Measurements from ENCODE around the gene SLC39A11. TPM values are rescaled to one million over a fixed set of nuclear protein-coding genes. Genes with fewer than 3 reads are reported as not detected.

The SLC39A11 gene
- total RNA-seq, 2 donors from 2014 or later = 27.8 to 39.6 TPM

DNA sequence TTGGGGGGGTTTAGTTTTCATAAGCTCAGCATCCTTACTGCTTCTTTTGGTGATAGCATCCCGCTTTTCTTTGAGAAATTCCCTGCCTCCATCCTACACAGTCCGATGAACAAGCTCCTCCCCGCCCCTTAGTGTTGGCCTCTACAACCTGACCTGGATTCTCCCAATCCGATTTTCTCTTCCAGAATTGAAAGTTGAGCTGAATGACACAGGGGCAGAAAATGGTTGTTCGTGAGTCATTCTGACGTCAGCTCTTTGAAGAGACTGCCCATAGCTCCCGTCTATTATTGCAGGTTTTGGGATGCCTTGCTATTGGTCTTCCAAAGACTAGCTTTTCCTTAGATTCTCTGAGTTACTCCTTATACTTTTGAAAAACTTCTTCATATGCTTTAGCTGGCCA is 279.7 kb downstream of the SLC39A11 start:
- no peak for ATAC-seq
- 87 to 93% methylated on average over 7 of the region's 7 CpGs for WGBS, 2 donors
- no peaks in the 10 kb centered on the region for H3K9me3 ChIP-seq
- H3K4me1 ChIP-seq = no peaks in the 10 kb centered on the region
- intact Hi-C loops (cut with DNase I) = no loop called here
- H3K27ac ChIP-seq = no peak overlapping the region
- no peaks in the 10 kb centered on the region for H3K36me3 ChIP-seq (replicated peaks in 1 of 2; ENCODE audit: insufficient read depth in 1 of 2, low read depth in 2 of 2)
- no peak for DNase-seq
- H3K4me3 ChIP-seq = no peak overlapping the region
- H3K27me3 ChIP-seq = no peaks in the 10 kb centered on the region
- TF ChIP-seq POLR2A (IDR thresholded peaks at IDR 0.05) = no peak
- TF ChIP-seq CTCF (IDR thresholded peaks at IDR 0.05) = no peak

DNA sequence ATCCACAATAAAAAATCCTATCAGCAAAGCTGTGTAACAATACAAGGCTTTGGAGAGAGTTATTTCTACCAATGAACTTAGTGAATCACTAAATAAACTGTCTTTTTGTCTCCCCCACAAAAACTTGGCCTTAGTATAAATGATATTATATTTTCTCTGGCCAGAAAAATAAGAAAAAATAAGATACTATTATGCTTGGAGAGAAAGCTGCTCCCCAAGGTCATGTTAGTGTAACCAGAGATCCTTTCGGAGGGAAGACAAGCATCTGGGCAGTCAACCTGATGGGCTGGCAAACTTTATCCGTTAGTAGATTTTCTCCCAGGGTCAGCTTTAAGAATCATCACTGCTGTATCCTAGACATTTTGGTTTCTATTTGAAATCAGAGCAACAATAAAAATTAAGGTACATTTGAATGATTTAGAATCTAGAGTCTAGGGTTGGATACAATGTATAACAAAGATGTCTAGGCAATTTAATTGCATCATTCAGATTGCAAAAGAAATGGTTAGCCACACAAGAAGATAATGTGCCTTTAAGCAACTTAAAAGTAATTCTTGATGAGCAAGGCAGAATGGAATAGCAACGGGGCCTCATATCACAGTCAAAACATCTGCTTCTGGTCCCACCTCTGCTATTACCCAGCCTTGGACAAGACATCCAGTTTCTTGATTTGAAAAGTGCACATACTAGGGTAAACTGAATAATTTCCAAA is 280.4 kb downstream of the SLC39A11 start:
- DNase-seq (no peak), ATAC-seq (no peak)
- H3K36me3 ChIP-seq (replicated peaks in 1 of 2; ENCODE audit: insufficient read depth in 1 of 2, low read depth in 2 of 2) = no peaks in the 10 kb centered on the region
- no peaks in the 10 kb centered on the region for H3K27me3 ChIP-seq
- no peaks in the 10 kb centered on the region for H3K4me1 ChIP-seq
- TF ChIP-seq CTCF (IDR thresholded peaks at IDR 0.05) (no peak), POLR2A (IDR thresholded peaks at IDR 0.05) (no peak)
- H3K4me3 ChIP-seq = no peak overlapping the region
- intact Hi-C loops (cut with DNase I) = no loop called here
- WGBS, 2 donors = 81 to 89% methylated on average over 3 of the region's 3 CpGs
- H3K27ac ChIP-seq = no peak overlapping the region
- no peaks in the 10 kb centered on the region for H3K9me3 ChIP-seq

- Histone ChIP-seq H3K4me3 (no peak overlapping the region), H3K9me3 (no peaks in the 10 kb centered on the region), H3K27ac (no peak overlapping the region), H3K36me3 (replicated peaks in 1 of 2; ENCODE audit: insufficient read depth in 1 of 2, low read depth in 2 of 2) (no peaks in the 10 kb centered on the region), H3K27me3 (no peaks in the 10 kb centered on the region), H3K4me1 (no peaks in the 10 kb centered on the region)
- no peak for TF ChIP-seq POLR2A (IDR thresholded peaks at IDR 0.05)
- TF ChIP-seq CTCF (IDR thresholded peaks at IDR 0.05) = no peak
- DNase-seq = no peak
- intact Hi-C loops (cut with DNase I) = no loop called here
- no peak for ATAC-seq
- WGBS, 2 donors = 89 to 95% methylated on average over 1 of the region's 1 CpG
These were observed 281.4 kb downstream of the SLC39A11 start for GRCh38 chr17:72810991-72811508.

- Histone ChIP-seq H3K36me3 (replicated peaks in 1 of 2; ENCODE audit: insufficient read depth in 1 of 2, low read depth in 2 of 2) (no peaks in the 10 kb centered on the region), H3K27ac (no peak overlapping the region), H3K27me3 (no peaks in the 10 kb centered on the region), H3K4me3 (no peak overlapping the region), H3K9me3 (no peaks in the 10 kb centered on the region), H3K4me1 (no peaks in the 10 kb centered on the region)
- no peak for DNase-seq
- intact Hi-C loops (cut with DNase I) = no loop called here
- 82 to 86% methylated on average over 5 of the region's 5 CpGs for WGBS, 2 donors
- TF ChIP-seq POLR2A (IDR thresholded peaks at IDR 0.05) = no peak
- no peak for TF ChIP-seq CTCF (IDR thresholded peaks at IDR 0.05)
- ATAC-seq = no peak
These were observed 286.5 kb downstream of the SLC39A11 start for GRCh38 chr17:72806011-72806410.

Measured in body of pancreas (tissue), 4 donors.